Duodenal mucosa (tissue), 2 donors: Measurements from ENCODE around the gene CA9.

Source experiments
- H3K27ac ChIP-seq: one replicate; pipeline ENCODE4 v1.7.0; 2013; ENCODE audit warnings: low read depth, low read length
- H3K27me3 ChIP-seq, 2 donors: one replicate each; pipeline ENCODE4 v1.7.0; 2013; ENCODE audit warnings: low read length in 2 of 2, control low read depth in 1 of 2; ENCODE audit not compliant: insufficient read depth in 2 of 2, control insufficient read depth in 1 of 2
- H3K36me3 ChIP-seq, 2 donors: one replicate each; pipeline ENCODE4 v1.7.0; 2013; ENCODE audit warnings: low read length in 2 of 2, control low read depth in 1 of 2; ENCODE audit not compliant: insufficient read depth in 2 of 2, control insufficient read depth in 1 of 2
- H3K4me1 ChIP-seq, 2 donors: one replicate each; pipeline ENCODE4 v1.7.0; 2013; ENCODE audit warnings: low read length in 2 of 2, control low read depth in 1 of 2; ENCODE audit not compliant: insufficient read depth in 2 of 2, control insufficient read depth in 1 of 2
- H3K4me3 ChIP-seq, 2 donors: one replicate each; pipeline ENCODE4 v1.7.0; 2013; ENCODE audit warnings: low read length in 2 of 2, low read depth in 1 of 2
- H3K9ac ChIP-seq, 2 donors: one replicate each; pipeline ENCODE4 v1.7.0; 2013; ENCODE audit warnings: low read length in 2 of 2, low read depth in 1 of 2
- H3K9me3 ChIP-seq, 2 donors: one replicate each; pipeline ENCODE4 v1.7.0; 2013; ENCODE audit warnings: low read length in 2 of 2, control low read depth in 1 of 2; ENCODE audit not compliant: control insufficient read depth in 1 of 2

Gene CA9

GRCh38 chr9:35683323-35683722, 9.6 kb downstream of the CA9 start:
- Histone ChIP-seq H3K9ac (no peak overlapping the region), H3K4me1 (peaks cover 3 to 4% of the 10 kb centered on the region in 2 donors), H3K9me3 (no peaks in the 10 kb centered on the region), H3K36me3 (no peaks in the 10 kb centered on the region), H3K4me3 (no peak overlapping the region), H3K27ac (no peak overlapping the region), H3K27me3 (no peaks in the 10 kb centered on the region)

- Histone ChIP-seq H3K4me3 (no peak overlapping the region), H3K4me1 (peaks cover 15% of the 10 kb centered on the region in 2 donors), H3K27ac (no peak overlapping the region), H3K9ac (no peak overlapping the region), H3K36me3 (no peaks in the 10 kb centered on the region), H3K27me3 (no peaks in the 10 kb centered on the region), H3K9me3 (no peaks in the 10 kb centered on the region)
These were observed 11.2 kb downstream of the CA9 start for GRCh38 chr9:35684921-35685320.

- H3K36me3 ChIP-seq = no peaks in the 10 kb centered on the region
- H3K9ac ChIP-seq = no peak overlapping the region
- H3K27ac ChIP-seq = no peak overlapping the region
- no peaks in the 10 kb centered on the region for H3K27me3 ChIP-seq
- H3K4me3 ChIP-seq = no peak overlapping the region
- peaks cover 15 to 20% of the 10 kb centered on the region in 2 donors for H3K4me1 ChIP-seq
- H3K9me3 ChIP-seq = no peaks in the 10 kb centered on the region
These were observed 11.8 kb downstream of the CA9 start for GRCh38 chr9:35685506-35685905.

GRCh38 chr9:35686222-35687203, 12.8 kb downstream of the CA9 start:
- no peak overlapping the region for H3K9ac ChIP-seq
- H3K4me3 ChIP-seq = no peak overlapping the region
- peaks cover 15 to 22% of the 10 kb centered on the region in 2 donors for H3K4me1 ChIP-seq
- H3K27ac ChIP-seq = no peak overlapping the region
- no peaks in the 10 kb centered on the region for H3K36me3 ChIP-seq
- no peaks in the 10 kb centered on the region for H3K27me3 ChIP-seq
- no peaks in the 10 kb centered on the region for H3K9me3 ChIP-seq

GRCh38 chr9:35687306-35687705, 13.6 kb downstream of the CA9 start:
- H3K36me3 ChIP-seq = no peaks in the 10 kb centered on the region
- H3K4me3 ChIP-seq = no peak overlapping the region
- no peak overlapping the region for H3K27ac ChIP-seq
- H3K27me3 ChIP-seq = no peaks in the 10 kb centered on the region
- peaks cover 15 to 22% of the 10 kb centered on the region in 2 donors for H3K4me1 ChIP-seq
- no peaks in the 10 kb centered on the region for H3K9me3 ChIP-seq
- H3K9ac ChIP-seq = no peak overlapping the region

GRCh38 chr9:35687972-35688557, 14.3 kb downstream of the CA9 start:
- Histone ChIP-seq H3K9ac (peak overlapping the region in 1 of 2 donors; percentile 18), H3K27me3 (no peaks in the 10 kb centered on the region), H3K9me3 (no peaks in the 10 kb centered on the region), H3K4me3 (peak overlapping the region; percentile 55 to 75), H3K4me1 (peaks cover 15 to 22% of the 10 kb centered on the region in 2 donors), H3K27ac (peak overlapping the region; percentile 18), H3K36me3 (no peaks in the 10 kb centered on the region)

GRCh38 chr9:35688558-35689541, 15.1 kb downstream of the CA9 start:
- Histone ChIP-seq H3K4me3 (peak overlapping the region; percentile 55 to 75), H3K27ac (peak overlapping the region; percentile 64), H3K4me1 (peaks cover 15 to 22% of the 10 kb centered on the region in 2 donors), H3K36me3 (no peaks in the 10 kb centered on the region), H3K9ac (peak overlapping the region; percentile 51 to 69), H3K27me3 (no peaks in the 10 kb centered on the region), H3K9me3 (no peaks in the 10 kb centered on the region)

GRCh38 chr9:35689542-35690293, 16.0 kb downstream of the CA9 start, which contains the start of gene TPM2:
TSS of gene TPM2 (minus strand) at chr9:35689925. CDS start at chr9:35689817, 108 bp downstream.
- H3K27me3 ChIP-seq = no peaks in the 10 kb centered on the region
- peak within 1 kb of the TSS; percentile 69 to 74 for H3K9ac ChIP-seq
- H3K4me3 ChIP-seq = peak within 1 kb of the TSS; percentile 69 to 75
- H3K36me3 ChIP-seq = no peaks in the 10 kb centered on the region
- H3K9me3 ChIP-seq = no peaks in the 10 kb centered on the region
- peak within 1 kb of the TSS; percentile 73 for H3K27ac ChIP-seq
- H3K4me1 ChIP-seq = peaks cover 15 to 22% of the 10 kb centered on the region in 2 donors

GRCh38 chr9:35690294-35690613, 16.5 kb downstream of the CA9 start:
- Histone ChIP-seq H3K27ac (peak overlapping the region; percentile 73), H3K9ac (peak overlapping the region; percentile 28 to 69), H3K27me3 (no peaks in the 10 kb centered on the region), H3K36me3 (no peaks in the 10 kb centered on the region), H3K4me1 (peaks cover 15 to 22% of the 10 kb centered on the region in 2 donors), H3K4me3 (peak overlapping the region; percentile 69 to 75), H3K9me3 (no peaks in the 10 kb centered on the region)
